HG03571 (cell line): Measurements from ENCODE around the gene TMBIM4.
"Not testable (repeated sequence)": the region's sequence is repeated elsewhere in the genome, so short reads cannot be mapped to it uniquely, and the experiment has no call there.

Experiments used
- ATAC-seq: cut with Tn5 transposase; IDR thresholded peaks from one replicate; pipeline ENCODE4 v1.9.1; 2021; ENCODE audit not compliant: unreplicated experiment

Gene TMBIM4

DNA sequence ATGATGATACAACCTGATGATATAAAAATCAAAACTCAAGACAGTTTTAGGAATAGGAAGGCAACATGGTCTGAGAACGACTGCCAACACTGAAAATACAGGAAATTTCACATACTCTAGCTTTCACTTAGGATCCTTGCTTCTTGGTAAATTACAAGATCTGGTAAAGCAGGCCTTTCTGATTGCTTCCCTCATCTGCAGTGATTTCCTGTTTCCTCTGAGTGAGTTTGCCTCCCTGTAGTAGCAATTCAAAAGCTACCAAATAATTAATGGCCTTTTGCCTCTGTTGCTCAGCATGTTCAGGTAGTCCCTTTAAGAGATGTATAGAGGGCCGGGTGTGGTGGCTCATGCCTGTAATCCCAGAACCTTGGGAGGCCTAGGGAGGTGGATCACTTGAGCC lies 17.2 kb upstream of the TMBIM4 start:
- ATAC-seq = no peak

DNA sequence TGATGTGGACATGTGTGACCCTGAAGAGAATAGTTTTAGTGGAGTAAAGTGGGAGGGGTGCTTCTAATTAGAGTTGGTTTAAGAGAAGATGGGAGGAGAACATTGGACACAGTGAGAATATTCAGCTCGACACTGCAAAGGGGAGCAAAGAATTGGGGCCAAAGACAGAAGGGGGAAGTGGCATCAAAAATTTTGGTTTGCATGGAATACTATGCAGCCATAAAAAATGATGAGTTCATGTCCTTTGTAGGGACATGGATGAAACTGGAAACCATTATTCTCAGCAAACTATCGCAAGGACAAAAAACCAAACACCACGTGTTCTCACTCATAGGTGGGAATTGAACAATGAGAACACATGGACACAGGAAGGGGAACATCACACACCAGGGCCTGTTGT lies 15.0 kb upstream of the TMBIM4 start:
- ATAC-seq = not testable (repeated sequence)

DNA sequence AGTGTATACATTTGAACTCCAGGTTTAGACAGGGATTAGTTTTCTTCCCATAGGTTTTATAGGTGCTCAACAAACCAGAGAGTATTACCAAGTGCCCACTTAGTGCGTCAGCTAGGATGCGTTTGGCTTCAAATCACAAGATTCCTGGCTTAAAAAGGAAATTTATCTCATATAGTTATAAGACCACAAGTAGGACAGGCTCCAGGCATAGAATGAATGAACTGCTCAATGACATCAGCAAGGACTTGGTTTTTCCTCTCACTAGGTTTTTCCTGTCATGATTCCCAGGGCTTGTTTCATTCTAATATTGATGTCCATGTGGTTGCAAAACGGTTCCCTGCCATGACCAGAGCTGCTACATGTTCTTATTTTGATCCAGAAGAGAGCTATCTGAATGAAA lies 13.2 kb upstream of the TMBIM4 start:
- no peak for ATAC-seq

DNA sequence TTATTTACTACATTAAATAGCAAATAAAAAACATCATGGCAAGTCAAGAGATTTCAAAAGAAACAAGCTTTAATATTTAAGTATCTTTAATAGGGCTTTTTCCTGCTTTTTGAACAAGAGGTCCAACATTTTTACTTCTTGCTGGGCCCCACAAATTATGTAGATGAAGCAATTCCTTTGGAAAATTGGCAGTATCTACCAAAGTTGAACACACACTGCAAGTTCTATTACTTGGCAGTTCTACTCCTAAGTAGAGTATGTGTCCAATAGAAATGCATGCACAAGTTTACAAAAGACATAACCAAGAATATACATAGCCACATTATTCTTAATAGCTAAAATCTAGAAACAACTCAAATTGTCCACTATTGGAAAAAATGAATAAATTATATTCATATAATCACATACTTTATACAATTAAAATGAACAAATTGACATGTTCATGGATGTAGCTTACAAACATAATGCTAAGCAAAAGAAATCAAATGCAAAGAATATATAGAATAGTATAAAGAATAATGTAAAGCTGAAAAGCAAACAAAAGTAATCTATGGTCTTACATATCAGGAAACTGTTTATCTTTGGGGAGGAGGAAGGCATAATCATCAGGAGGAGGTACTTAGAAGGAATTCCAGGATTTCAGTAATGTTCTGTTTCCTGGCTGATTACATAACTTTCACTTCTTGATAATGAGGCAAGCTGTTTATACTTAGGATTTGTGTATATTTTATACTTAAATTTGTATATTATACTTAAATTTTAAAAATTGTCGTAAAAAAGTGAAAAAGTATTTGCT lies 6.5 kb upstream of the TMBIM4 start:
- ATAC-seq = no peak

DNA sequence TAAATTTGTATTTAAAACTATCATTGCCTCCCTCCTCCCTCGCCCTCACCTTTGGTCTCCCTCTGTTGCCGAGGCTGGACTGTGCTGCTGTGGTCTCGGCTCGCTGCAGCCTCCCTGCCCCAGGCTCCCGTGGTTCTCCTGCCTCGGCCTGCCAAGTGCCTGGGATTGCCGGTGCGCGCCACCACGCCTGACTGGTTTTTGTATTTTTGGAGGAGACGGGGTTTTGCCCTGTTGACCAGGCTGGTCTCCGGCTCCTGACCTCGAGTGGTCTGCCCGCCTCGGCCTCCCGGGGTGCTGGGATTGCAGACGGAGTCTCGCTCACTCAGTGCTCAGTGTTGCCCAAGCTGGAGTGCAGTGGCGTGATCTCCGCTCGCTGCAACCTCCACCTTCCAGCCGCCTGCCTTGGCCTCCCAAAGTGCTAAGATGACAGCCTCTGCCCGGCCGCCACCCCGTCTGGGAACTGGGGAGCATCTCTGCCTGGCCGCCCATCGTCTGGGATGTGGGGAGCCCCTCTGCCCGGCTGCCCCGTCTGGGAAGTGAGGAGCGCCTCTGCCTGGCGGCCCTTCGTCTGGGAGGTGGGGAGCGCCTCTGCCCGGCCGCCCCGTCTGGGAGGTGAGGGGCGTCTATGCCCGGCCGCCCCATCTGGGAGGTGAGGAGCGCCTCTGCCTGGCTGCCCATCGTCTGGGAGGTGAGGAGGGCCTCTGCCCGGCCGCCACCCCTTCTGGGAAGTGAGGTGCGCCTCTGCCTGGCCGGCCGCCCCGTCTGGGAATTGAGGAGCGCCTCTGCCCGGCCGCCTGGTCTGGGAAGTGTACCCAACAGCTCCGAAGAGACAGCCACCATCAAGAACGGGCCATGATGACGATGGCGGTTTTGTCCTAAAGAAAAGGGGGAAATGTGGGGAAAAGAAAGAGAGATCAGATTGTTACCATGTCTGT lies 4.9 kb upstream of the TMBIM4 start:
- not testable (repeated sequence) for ATAC-seq

DNA sequence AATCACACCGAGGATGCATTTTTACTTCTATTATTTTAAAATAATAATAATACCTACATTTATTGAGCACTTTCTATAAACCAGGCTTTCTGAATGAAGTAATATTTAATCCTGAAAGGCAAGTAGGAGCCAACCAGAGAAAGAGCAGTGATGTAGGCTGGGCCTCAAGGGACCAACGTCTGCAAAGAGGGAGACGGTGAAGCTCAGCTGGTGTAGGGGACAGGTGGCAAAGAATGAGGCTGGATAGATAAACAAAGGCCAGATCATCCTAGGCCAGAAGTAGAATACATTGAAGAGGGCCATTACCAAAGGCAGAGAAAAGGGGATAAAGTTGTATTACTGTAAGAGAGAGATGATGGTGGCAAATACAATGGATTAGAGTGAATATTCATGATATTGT lies 810 bp upstream of the TMBIM4 start:
- no peak for ATAC-seq

DNA sequence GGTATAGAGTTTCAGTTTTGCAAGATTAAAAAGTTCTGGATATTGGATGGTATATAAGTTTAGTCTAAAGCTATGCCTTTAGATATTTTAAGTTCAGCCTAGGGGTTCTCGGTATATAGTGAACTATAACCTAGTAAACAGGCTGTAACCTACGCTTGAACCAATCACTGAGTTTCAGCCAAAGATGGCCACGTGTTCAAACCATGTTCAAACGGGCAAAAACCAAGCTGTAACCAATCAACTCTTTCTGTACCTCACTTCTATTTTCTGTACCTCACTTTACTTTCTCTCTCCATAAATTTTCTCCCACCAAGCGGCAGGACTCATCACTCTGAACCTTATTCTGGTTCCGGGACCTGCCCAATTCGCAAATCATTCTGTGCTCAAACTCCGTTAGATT lies 1.4 kb downstream of the TMBIM4 start:
- no peak for ATAC-seq

DNA sequence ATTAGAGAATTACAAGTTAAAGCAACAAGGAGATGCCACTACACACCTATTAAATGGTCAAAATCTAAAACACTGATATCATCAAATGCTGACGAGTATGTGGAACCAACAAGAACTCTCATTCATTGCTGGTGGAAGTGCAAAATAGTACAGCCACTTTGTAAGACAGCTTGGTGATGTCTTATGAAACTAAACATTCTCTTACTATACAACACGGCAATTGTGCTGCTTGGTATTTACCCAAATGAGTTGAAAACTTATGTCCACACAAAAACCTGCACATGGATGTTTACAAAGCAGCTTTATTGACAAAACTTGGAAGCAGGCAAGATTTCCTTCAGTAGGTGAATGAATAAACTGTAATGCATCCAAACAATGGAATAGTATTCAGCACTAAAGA lies 3.2 kb downstream of the TMBIM4 start:
- ATAC-seq = no peak

DNA sequence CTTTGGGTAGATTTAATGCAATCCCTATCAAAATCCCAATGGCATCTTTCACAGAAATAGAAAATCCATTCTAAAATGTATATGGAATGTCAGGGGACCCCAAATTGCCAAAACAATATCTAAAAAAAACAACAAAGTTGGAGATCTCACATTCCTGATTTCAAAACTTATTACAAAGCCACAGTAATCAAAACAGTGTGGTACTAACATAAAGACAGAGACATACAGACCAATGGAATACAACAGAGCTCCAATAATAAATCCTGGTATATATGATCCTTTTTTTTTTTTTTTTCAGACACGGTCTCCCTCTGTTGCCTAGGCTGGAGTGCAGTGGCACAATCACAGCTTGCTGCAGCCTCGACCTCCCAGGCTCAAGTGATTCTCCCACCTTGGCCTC lies 4.7 kb downstream of the TMBIM4 start:
- ATAC-seq = no peak

DNA sequence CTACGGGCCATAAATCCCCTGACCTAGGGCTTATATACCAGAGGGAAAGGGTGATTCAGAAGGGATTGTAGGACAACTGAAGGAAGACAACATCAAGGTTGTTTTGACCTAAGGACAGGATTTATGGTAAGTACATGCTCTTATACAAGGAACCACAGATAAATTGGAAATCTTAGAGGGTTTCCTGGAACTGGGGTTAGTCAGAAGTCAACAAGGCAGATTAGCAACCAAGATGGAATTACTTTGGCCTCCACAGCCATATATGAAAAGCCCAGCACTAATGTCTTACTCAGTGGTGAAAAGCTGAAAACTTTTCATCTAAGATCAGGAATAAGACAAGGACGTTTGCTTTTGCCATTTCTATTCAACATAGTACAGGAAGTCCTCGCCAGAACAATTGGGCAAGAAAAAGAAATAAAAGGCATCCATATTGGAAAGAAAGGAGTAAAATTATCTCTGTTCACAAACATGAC lies 5.4 kb downstream of the TMBIM4 start:
- ATAC-seq = no peak

DNA sequence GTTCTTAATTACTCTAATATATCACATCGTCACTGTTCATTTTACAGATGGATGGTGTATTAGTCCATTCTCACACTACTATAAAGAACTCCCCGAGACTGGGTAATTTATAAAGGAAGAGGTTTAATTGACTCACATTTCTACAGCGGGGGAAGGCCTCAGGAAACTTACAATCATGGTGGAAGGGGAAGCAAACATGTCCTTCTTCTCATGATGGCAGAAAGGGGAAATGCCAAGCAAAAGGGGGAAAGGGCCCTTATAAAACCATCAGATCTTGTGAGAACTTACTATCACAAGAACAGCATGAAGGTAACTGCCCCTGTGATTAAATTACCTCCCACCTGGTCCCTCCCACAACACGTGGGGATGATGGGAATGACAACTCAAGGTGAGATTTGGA lies 6.5 kb downstream of the TMBIM4 start:
- no peak for ATAC-seq

DNA sequence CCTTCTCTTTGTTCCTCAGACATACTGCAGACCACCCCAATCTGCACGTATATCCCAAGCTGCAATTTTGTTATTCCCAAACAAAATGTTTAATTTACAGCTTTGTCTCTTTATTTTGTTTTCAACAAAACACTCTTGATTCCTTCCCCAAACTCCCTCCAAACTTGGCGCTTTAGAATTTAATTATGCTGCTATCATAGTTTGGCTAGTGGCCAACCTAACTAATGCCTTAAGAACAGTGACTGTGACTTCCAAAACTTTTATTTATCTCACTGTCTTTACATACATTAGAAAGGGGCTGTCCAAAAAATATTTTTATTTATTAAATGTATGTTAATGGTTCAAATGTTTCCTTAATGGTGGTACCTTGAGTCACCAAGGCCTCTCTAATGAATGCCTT lies 7.1 kb downstream of the TMBIM4 start:
- ATAC-seq = no peak

DNA sequence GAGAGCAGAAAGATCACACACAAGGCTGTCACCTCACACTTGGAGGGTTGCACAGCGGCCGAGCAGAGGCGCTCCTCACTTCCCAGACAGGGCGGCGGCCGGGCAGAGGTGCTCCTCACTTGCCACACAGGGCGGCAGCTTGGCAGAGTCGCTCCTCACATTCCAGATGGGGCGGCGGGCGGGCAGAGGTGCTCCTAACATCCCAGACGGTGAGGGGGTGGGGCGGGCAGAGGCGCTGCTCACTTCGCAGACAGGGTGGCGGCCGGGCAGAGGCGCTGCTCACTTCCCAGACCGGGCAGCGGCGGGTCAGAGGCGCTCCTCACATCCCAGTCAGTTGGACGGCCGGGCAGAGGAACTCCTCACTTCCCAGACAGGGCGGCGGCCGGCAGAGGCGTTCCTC lies 9.1 kb downstream of the TMBIM4 start:
- ATAC-seq = no peak

DNA sequence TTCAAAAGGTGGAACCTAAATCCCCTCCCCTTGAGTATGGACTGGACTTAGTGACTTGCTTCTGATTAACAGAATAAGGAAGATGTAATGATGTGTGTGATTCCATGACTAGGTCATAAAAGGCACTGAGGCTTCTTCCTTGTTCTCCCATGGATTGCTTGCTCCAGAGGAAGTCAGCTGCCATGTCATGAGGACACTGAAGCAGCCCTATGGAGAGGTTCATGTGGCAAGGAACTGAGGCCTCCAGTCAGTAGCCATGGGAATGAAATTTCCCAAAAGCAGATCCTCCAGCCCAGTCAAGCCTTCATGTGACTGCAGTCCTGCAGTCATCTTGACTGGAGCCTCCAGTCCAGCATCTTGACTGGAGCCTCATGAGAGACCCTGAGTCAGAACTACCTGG lies 10.7 kb downstream of the TMBIM4 start:
- no peak for ATAC-seq

DNA sequence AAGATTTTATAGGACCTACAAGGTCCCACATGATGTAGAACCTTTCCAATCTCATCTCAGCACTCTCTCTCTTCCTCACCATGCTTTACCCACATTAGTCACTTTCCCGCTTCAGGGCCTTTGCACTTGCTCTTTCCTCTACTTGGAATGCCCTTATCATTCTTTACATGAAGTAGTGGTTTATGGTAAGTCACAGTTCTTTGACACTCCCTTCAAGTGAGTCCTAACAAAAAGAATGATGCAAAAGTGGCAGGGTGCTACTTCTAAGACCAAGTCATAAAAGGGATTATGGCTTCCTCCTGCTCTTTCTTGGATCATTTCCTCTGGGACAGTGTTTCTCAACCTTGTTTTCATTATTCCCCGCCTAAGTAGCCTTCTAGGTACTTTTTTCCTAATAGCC lies 13.1 kb downstream of the TMBIM4 start:
- ATAC-seq = no peak

DNA sequence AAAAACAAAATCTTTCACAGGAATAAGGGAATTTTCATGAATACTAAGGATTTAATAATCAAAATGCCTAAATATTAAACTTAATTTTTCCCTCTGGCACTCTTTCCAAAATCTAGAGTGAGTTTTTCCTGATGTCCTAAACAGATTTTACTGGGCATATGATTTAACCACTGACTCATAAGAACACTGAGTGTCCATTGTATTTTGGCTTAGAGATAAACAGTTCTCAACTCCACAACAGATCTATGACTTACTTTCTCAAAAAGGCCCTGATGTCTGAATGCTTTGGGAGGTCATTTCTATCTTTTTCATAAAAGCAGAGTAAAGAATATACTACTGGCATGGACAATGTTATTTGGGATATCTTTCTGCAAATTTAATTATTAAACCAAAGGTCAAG lies 15.0 kb downstream of the TMBIM4 start:
- no peak for ATAC-seq

DNA sequence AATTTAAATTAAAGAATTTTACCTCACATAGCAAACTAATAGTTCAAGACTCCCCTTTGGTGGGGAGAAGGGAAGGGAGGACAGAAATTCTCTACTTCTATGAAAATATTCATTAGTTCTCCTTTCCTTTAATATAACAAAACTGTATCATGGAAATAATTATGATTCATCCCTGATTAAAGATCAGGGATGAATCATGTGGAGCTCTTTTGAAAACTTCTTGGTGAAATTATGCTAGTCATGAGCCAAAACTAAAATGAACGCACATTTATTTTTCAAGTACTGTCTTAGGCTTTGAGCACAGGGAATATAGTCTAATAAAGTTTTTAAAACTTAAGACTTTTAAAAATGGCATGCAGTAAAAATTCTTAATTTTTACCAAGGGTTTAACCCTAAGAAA lies 17.1 kb downstream of the TMBIM4 start:
- ATAC-seq = no peak

DNA sequence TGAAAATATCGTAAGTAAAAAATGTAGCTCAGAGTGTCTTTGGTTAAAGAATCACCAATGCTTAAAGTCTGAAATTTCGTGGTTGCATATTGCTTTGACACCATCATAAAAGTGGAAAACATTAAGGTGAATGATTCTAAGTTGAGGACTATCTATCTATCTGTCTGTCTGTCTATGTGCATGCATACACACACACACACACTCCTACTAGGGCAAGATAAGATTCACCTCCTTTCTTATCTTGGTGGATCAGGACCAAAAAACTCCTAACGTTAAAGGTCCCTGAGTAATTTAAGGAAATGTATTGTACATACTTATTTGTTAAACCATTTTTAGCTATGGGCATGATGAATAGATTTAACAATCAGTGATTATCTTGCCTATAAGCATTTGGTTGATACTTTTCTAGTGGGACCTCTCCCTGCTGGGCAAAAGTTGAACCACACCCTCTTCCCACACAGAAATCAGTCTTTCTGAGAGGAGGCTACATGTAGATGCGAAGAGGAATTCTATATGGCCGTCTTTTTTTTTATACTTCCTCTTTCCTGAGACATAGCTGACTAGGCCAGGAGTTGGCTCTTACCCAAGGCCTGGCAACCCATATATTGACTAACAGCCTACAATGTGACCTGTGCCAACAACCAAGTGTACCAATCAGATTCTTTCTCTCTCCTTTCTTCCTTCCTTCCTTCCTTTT lies 19.9 kb downstream of the TMBIM4 start:
- no peak for ATAC-seq

DNA sequence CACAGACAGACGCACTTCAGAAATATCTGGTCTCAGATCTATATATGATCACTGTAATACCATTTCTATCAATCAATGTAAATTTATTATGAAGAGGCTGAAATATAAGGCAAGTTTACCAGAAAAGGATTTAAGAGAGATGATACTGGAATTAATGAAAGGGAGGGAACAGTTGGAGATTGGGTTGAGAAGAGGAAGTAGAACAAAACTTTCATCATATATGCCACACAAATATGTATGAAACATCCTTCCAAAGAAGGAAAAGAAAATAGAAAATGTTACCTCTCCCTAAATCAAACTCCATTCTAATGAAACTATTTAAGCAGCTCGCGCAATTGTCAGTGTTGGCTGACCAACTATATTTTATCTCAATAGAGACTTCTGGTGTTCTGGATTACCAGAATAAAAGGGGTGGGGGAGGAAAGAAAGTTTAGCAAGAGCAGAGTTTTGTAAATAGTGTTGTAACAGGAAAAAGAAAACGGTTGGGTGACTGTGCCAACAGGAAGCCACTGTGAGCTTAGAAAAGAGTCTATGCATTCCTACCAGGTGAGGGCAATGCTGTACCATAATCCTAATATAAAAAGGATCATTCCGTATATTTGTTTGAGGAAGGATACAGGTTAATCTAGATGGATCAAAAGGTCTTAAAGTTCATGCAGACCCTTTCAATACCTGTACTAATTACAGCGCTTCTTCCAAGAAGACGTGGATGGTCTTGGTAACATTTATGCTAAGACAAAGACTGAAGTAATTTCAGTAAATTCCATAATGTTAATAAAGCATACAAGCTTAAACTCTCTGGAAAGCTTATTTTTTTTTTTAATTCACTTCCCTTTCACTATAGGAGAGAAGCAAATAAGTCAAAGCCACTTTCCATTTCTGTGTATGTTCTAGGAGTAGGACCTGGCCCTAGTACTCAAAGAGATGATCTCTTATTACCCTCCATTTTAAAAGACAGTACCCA lies 24.7 kb downstream of the TMBIM4 start:
- ATAC-seq = no peak

DNA sequence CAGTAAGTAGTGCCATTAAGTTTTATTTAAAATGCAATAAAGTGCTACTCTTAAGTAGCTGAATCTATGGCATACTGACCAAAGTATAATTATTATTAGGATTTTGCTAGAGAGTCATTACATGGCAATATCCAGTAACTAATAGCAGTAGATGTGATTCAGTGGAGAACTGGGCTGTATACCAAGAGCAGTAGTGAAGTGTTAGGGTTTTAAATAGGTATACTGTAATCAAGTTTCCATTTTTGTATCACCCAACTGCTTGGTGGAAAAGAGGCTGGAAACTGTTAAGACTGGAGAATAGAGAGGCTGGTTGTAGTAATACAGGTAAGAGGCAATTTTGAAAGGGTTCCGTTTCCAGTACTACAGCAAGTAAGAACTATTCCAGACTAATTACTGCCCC lies 25.9 kb downstream of the TMBIM4 start:
- ATAC-seq = no peak
